ENCODE measurements around the gene IRAK4.

DNA sequence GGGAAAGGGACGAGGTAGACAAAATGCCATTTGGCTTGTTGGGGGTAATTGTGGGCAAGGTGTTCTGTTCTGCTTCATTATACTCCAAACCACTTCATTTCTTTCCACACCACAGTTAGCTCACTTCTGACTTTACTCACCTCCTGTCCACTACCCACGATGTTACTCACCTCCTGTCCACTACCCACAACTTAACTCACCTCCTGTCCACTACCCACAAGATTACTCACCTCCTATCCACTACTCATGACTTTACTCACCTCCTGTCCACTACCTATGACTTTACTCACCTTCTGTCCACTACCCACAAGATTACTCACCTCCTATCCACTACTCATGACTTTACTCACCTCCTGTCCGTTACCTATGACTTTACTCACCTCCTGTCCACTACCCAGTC lies 57.4 kb downstream of the IRAK4 start:
- TF ChIP-seq EZH2 (IDR thresholded peaks at IDR 0.05; ENCODE audit: insufficient read depth, low read length) (no peak), CTCF (IDR thresholded peaks at IDR 0.05; ENCODE audit: insufficient read depth, low read depth, low read length) (no peak)

Data from astrocyte (in vitro differentiated cells and primary cell).